ENCODE results near the gene MYO1B. TPM values are rescaled to one million over a fixed set of nuclear protein-coding genes. Genes with fewer than 3 reads are reported as not detected.

The MYO1B gene
- total RNA-seq, 2 experiments from 2014 or later = 11.2 to 12.1 TPM

DNA sequence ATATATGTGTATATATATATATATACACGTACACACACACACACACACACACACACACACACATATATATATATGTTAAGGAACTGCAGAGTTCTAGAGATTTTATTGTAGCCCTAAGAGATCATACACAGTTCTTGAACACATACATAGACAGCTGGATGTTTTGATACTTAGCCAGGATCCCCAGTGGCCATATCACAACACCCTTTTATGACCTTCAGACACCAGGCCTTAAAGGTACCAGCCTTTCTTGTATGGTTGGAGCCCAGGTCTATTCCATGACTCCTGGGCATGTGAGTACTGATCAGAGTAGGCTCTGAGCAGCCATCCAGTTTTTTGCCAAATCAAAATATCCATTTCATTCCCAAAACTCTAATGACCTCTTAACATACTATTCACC, 138.3 kb downstream of the MYO1B start:
- ChIA-PET POLR2A (no interaction called here), CTCF (no interaction called here)

DNA sequence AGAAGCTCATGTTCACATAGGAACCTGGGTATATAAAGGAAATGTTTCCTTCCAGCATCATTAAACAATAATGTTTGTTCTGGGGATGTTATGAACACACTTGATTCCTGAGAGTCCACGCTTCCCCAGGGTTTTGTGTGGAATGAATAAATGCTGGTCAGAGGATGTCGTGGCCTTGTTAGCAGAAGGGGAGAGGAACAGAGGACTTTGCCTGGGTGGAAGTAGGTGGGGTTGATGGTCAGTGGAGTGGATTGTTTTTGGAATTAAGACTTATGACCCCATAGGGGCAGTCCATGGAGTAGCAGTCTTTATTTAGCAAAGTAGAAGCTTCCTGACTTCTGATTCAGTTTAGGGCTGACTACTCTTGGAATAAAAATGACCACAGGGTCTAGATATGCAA, 139.6 kb downstream of the MYO1B start:
- CTCF ChIA-PET = no interaction called here
- POLR2A ChIA-PET = no interaction called here

DNA sequence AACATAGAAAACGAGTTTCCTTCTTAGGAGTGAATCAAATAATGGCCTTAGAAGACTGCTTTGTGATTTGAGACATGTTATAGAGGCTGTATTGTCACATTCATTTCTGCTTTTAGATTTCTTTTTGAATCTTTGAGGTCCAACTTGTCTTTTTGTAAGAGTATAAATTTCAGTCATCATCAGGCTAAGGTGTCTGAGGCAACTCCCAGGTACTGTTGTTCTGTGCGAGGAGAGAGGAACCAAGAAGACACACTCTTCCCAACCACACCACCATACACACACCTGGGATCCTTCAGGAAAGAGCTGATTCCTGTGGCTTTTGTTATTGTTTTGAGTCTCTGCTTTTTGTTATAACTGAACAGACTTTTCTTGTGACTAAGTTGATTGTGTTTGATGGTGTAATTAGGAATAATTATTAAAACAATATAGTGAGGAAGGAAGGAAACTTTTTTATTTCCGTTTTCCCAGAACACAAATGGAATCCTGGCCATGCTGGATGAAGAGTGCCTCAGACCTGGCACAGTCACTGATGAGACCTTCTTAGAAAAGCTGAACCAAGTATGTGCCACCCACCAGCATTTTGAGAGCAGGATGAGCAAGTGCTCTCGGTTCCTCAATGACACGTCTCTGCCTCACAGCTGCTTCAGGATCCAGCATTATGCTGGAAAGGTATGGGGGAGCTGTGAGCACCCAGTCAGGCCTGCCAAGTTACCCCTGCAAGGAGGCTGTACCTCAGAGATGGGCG, 140.4 kb downstream of the MYO1B start:
- ChIA-PET POLR2A (no interaction called here), CTCF (no interaction called here)

DNA sequence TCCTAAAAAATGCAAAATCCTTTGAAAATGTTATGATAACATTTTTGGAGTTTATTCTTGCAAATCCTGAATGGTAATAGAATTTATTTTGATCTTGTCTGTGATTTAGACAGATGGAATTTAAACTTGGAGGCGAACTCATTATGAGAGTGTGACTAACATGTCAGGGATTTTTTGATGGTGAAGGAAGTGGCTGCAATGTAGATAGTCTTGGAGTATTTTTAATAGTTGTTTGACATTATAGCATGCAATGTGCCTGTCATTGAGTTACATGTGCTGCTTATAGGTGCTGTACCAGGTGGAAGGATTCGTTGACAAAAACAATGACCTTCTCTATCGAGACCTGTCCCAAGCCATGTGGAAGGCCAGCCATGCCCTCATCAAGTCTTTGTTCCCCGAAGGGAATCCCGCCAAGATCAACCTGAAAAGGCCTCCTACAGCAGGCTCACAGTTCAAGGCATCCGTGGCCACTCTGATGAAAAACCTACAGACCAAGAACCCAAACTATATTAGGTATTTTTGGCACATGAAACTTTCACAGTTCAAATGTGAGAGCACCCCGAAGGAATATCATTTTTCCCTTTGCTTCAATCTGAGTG, 141.8 kb downstream of the MYO1B start:
- ChIA-PET POLR2A (interaction anchor here (0.6 kb wide), 1 partner anchor 90 kb away, joined by 4 read pairs; no protein-coding TSS in a partner anchor), CTCF (no interaction called here)

DNA sequence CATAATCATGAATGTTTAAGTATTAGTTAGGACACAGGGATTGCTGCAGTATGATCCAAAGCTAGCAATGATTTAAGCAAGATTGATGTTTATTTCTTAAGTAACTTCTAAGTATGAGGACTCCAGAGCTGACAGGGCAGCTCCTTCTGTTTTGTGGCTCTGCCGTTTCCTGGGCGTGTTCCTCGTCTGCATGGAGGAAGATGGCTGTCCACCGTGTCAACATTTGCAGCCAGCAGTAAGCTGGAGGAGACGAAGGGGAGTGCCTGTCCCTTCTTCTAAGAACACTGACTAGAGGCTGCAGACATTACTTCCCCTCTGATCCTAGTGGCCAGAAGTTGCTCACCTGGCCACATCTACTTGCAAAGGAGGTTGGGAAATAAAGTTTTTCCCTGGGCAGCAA, 144.1 kb downstream of the MYO1B start:
- CTCF ChIA-PET = no interaction called here
- POLR2A ChIA-PET = no interaction called here

DNA sequence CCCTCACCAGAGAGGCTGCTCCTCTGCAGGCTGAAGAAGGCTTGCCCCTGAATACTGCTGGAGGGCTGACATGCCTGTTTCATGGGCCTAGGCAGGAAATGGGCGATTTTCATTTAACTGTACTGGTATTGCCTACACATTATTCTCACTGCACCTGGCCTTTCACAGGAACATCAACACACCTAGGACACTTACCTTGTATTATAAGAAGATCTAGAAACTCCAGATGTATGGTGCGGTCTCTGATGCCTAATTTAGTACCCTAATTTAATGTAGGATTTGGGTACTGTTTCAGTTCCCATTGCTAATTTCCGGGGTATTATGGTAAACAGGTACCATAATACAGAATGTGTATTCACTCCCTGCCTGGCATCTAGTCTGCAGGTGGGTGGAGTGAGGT, 146.0 kb downstream of the MYO1B start:
- ChIA-PET CTCF (no interaction called here), POLR2A (no interaction called here)

DNA sequence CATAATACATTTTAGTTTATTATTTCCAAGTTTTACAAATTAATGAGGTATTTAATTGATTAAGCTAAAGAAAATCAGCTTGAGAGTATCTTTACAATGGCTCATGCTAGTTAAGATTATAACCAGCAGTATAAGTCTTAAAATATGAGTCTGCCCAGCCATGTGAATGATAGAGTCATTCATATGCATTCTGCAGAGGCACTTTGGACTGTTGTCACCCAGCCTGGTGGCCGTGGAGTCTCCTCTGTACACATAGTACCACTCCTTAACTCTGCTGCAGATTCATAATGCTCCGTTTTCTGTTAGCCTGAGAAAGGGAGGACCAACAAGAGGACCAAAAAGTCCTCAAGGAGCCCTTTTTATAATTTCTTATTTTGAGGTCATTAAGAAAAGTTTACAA, 148.8 kb downstream of the MYO1B start:
- ChIA-PET CTCF (no interaction called here), POLR2A (no interaction called here)

DNA sequence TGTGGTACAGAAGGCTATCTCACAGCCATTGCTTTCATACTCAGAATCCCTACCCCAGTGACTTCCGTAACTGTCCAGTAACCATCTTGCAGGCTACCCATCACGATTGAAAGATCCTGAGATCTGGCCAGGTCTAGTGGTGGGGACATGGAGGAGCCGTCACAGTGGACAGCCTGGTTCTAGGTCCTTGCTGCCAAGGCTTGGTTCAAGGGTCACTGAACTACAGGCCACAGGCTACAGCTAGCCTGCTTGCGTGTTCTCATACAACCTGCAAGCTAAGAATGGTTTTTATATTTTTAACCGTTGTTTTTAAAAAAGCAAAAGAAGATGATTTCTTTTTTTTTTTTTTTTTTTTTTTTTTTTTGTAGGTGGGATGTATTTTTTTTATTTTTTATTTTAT, 151.6 kb downstream of the MYO1B start:
- ChIA-PET POLR2A (no interaction called here), CTCF (no interaction called here)

DNA sequence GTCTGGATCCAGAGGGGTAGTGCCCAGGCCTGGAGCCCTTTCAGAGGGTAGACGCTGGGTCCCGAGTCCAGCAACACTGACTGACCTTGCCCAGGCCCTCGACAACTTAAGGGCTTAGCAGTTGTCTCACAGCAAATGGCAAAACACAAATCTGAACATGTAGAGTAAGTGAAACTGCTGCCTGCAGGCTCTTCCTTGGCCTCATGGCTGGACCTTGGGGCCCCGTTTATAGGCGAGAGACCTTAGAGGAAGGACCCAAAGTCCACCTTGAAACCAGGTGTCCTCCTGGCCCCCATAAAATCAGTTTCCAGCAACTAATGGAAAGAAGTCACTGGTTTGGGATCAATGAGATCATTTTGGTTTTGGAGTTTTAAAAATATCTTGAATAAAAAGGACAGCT, 154.4 kb downstream of the MYO1B start:
- CTCF ChIA-PET = no interaction called here
- POLR2A ChIA-PET = no interaction called here

DNA sequence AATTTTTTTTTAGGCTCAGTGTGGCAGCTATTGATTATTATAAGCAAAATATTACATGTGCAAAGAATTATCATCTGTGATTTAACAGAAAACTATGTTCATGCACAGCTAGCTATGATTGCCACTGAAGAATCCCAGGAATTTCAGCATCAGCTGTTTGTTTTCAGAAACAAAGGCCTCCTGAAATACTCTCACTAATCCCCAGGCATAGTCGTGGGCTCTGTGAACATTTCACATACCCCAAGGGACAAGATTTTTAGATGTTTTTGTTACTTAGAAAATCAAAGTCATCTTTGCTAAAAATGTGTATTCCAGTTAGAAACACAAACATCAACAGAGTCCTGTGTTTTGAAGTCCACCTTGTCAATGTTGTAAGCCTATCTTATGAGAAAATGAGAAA, 156.1 kb downstream of the MYO1B start:
- POLR2A ChIA-PET = no interaction called here
- CTCF ChIA-PET = no interaction called here

DNA sequence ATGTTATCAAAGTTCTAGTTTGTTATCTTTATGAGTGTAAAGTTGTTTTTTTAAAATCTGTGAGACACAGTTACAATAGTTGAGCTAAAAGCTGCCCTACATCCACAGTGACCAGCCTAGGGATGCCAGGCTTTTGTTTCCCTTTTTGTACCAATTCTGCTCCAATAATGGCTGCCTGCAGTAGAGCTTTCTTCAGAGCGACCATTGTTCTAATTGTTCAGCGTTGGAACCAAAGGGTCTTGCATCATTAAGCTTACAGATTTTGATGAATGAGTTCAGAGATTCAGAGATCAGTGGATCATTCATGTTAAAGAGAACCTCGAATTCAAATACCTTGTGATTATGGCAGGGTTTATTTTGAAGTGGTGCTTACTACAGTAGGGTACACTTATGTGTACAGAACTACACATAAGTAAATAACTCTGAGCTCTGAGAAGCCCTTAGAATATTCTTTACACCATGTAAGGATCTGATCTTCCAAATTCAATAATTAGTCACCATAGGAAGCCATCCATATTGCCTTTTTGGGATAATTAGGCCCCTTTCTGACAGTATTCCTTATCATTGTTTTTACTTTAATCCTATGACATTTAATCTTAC, 157.9 kb downstream of the MYO1B start:
- ChIA-PET CTCF (no interaction called here), POLR2A (no interaction called here)

DNA sequence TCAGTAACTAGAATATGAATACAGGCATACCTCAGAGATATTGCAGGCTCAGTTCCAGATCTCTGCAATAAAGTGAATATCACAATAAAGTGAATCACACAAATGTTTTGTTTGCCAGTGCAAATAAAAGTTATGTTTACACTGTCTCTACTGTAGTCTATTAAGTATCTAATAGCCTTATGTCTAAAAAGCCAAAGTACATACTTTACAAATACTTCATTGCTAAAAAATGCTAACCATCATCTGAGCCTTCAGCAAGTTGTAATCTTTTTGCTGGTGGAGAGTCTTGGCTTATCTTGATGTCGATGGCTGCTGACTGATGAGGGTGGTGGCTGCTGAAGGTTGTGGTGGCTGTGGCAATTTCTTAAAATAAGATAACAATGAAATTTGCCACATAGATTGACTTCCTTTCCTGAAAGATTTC, 159.4 kb downstream of the MYO1B start:
- POLR2A ChIA-PET = no interaction called here
- CTCF ChIA-PET = no interaction called here

DNA sequence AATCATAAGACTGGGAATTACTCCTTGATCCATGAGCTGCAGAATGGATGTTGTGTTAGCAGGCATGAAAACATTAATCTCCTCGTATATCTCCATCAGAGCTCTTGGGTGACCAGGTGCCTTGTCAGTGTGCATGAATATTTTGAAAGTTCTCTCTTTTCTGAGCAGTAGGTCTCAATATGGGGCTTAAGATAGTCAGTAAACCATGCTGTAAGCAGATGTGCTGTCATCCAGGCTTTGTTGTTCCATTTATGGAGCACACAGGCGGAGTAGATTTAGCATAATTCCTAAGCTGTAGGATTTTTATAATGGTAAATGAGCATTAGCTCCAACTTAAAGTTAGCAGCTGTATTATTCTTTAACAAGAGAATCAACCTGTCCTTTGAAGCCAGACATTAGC, 160.3 kb downstream of the MYO1B start:
- POLR2A ChIA-PET = no interaction called here
- CTCF ChIA-PET = no interaction called here

DNA sequence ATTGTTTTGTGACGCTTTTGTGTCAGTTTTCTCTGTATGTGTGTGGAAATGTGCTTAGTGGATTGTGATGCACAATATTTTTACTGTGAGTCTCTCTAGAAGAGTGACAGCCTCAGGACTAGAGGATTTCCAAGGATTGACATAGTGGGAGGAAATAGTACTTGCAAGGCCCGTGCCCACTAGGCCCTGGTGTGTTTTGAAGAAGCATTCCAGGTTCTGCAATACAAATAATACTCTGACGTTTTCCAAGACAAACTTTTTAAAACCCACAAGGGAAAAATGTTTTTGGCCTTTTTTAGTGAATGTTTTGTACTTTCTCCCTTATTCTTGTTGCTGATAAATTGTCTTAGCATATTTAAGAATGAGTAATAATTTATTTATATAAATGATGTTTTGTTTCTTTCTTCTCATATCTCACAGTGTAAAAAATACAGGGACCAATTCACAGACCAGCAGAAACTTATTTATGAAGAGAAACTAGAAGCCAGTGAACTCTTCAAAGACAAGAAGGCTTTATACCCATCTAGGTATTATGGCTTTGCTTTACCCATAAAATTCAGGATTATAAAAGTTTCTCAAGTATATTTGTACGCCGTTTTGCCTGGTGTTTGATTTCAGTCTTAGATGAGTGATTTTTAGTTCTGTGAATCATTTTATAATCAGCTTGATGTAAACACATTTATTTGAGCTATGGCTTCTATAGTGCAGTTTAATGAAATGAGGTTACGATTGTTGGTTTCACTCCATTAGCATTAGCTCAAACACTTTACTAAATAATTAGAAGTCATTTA, 165.6 kb downstream of the MYO1B start:
- POLR2A ChIA-PET = no interaction called here
- CTCF ChIA-PET = no interaction called here

DNA sequence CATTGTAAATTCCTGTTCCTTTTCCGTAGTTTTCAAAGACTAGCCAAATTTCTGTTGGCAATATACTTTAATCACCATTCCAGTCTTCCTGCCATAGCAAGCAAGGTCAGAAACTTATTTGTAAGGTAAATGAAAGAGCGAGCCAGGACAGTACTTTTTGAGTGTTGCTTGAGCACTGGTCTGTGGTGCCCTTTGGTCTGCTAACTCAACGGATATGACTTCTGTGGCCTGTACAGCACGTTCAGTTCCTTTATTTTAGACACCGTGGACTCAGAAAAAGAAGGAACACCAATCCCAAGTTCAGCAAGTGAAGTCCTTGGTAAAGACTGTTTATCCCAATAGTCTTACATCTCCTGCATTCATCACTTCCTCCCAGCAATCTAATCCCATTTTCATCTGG, 166.3 kb downstream of the MYO1B start:
- POLR2A ChIA-PET = no interaction called here
- CTCF ChIA-PET = no interaction called here

DNA sequence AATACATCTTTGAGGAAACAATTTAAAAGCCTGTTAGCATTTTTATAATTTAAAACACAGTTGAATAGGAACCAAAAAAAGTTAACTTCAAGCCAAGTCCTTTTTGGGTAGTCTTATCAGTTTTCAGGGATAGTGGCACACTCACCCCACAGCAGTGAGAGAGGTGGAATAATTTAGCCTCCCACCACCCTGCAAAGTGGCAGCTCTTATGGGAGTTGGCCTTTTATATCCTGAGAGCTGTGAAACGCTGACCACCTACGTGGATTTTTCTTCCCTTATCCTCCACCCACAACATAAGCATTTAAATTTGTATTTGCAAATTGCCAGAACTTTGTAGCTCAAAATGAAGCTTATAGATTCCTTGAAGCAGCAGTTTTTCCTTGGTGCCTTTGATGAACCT, 167.1 kb downstream of the MYO1B start:
- ChIA-PET POLR2A (no interaction called here), CTCF (no interaction called here)

DNA sequence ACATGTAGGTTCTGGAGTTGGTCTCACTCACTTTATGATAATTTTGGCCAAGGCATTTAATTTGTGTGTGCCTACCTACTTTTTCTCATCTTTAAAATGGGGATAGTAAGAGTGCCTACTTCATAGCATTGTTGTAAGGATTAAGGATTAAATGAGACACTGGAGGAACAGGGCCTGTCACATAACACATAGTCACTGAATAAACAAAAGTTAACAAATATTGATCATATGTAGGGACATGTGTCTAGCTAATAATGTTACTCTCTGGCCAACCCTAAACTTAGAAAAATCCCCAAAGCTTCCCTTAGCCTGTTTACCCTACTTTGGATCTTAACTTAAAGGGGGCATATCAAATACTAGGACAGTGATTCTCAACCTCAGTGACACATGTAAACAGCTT, 169.9 kb downstream of the MYO1B start:
- POLR2A ChIA-PET = no interaction called here
- CTCF ChIA-PET = no interaction called here

DNA sequence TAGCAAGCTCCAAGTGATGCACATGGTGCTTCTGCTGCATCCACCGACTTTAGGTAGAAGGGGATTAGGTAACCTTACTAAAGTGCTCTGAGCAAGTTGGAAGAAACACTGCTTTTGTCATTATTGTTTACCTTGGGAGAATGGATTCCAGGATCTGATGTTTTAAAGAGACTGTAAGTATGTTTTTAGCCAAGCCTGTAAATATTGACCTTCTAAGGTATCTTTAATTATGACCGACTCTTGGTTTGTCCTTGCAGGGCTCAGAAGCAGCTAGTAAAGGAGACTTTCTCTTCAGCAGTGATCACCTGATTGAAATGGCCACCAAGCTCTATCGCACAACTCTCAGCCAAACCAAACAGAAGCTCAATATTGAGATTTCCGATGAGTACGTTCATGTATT, 170.7 kb downstream of the MYO1B start:
- ChIA-PET POLR2A (no interaction called here), CTCF (no interaction called here)

DNA sequence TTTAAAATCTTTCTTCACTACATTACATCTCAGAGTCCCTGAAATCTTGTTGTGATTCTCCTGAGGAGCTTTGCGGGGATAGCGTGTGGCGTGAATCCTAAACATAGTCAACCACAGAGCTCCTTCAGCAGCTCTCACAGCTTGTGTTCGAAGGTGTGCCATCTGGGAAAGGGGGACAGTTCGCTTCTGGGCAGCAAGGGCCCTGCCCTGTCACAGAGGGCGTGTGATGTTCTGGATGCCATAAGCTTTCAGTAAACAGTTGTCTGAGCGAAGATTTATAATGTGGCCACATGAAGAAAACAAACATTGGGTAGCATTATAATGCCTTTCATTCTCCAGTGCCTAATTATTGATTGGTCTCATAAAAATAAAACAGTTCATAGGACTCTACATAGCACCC, 172.5 kb downstream of the MYO1B start:
- ChIA-PET POLR2A (no interaction called here), CTCF (no interaction called here)

DNA sequence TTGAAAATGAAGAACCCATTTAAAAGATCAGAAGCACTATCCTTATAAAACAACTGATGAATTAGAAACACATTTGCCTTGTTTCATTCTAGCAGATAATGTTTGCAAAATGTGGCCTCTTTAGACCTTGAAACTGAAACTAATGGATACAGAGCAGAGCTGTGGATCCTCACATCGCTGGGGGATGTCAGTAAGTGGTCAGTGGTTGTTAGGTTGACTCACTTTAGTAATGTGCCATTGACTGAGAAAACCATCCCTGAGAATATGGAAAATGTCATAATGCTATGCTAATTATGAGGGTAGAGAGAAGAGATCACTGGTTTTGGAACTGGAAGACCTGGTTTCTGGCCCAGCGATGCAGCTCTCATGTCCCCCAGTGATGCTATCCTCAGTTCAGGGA, 176.7 kb downstream of the MYO1B start:
- ChIA-PET CTCF (no interaction called here), POLR2A (no interaction called here)

DNA sequence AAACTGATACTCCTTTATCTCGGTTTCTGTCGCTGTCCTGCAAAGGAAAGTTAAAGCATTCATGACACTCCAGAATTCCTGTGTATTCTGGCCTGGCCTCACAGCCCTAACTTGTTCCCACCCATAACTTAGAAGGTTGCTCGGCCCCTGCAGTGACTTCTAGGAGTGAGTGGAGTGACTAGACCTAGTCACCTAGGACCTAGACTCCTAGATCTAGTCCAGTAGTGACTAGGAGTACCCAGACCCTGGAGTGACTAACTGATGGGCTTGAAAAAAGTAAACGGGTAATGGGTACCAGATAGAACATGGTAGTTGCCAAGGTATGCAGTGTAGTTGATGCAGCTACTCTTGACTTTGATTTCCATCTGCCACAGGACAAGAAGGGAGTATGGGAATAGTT, 181.8 kb downstream of the MYO1B start:
- ChIA-PET POLR2A (no interaction called here), CTCF (interaction anchor here (0.6 kb wide), 1 partner anchor 14 kb away, joined by 4 read pairs; no protein-coding TSS in a partner anchor)
